Endothelial cell of umbilical vein (primary cell): Measurements from ENCODE around the gene CCDC57. TPM values are rescaled to one million over a fixed set of nuclear protein-coding genes. Genes with fewer than 3 reads are reported as not detected.

ENCODE experiments used
- BruUV-seq: library from RNA; stranded (reverse); fragments of 400-500 nt; replicated peaks from 2 replicates; lab custom pipeline; 2021; lab: Mats Ljungman, UMichigan
- CTCF ChIA-PET: fragments of 300-600, 350-600 bp; sonication (Branson Sonifier 250); formaldehyde crosslinking; loops from one replicate; lab custom pipeline; 2021; ENCODE audit warnings: antibody characterized with exemption, inconsistent platforms; lab: Charles Lee
- POLR2A ChIA-PET: fragments of 300-600, 350-600 bp; sonication (Branson Sonifier 250); formaldehyde crosslinking; loops from one replicate; lab custom pipeline; 2021; ENCODE audit warnings: antibody characterized with exemption, inconsistent platforms; lab: Charles Lee
- DNase-seq: peaks from one replicate; pipeline ENCODE4 v3.0.0-alpha.2; 2011; ENCODE audit warnings: low read depth, low spot score
- FAIRE-seq: peaks from 2 replicates; lab custom pipeline; 2011; peaks lifted over from hg19 to GRCh38; lab: Jason Lieb, UNC
- H2AFZ ChIP-seq: 2 replicates; pipeline ENCODE4 v1.6.0; 2012; ENCODE audit warnings: low read depth, low read length, control low read depth, inconsistent platforms
- H3K27ac ChIP-seq: 2 replicates; pipeline ENCODE4 v1.5.1; 2011; ENCODE audit warnings: low read depth, mild to moderate bottlenecking, control low read depth, low read length, moderate library complexity; ENCODE audit not compliant: insufficient read depth
- H3K27me3 ChIP-seq, 2 experiments: 2 replicates each; pipeline versions ENCODE4 v1.6.0 to v1.6.1; 2011; ENCODE audit warnings: low read length in 2 of 2, mixed read lengths in 1 of 2; ENCODE audit not compliant: control insufficient read depth in 2 of 2, insufficient read depth in 2 of 2
- H3K36me3 ChIP-seq, 2 experiments: 2 replicates in 1 of 2; 3 replicates in 1 of 2; pipeline ENCODE4 v1.5.1; 2011; ENCODE audit warnings: low read length in 2 of 2, mild to moderate bottlenecking in 1 of 2, moderate library complexity in 1 of 2; ENCODE audit not compliant: control insufficient read depth in 2 of 2, insufficient read depth in 2 of 2; ENCODE audit errors: extremely low read depth in 1 of 2
- H3K4me1 ChIP-seq: 3 replicates; pipeline ENCODE4 v1.5.1; 2011; ENCODE audit warnings: mild to moderate bottlenecking, low read length; ENCODE audit not compliant: control insufficient read depth, insufficient read depth; ENCODE audit errors: extremely low read depth
- H3K4me2 ChIP-seq: 2 replicates; pipeline ENCODE4 v1.6.1; 2011; ENCODE audit warnings: low read length, control low read depth, mixed read lengths; ENCODE audit not compliant: insufficient read depth
- H3K4me3 ChIP-seq, 3 experiments: fragments of 200-600 bp in 1 of 3; sonication (generic), shearing (Covaris generic) in 1 of 3; replicated peaks in 1 of 3; 2 replicates each; pipeline ENCODE4 v1.5.1; 2011 to 2016; ENCODE audit warnings: control low read depth in 3 of 3, low read length in 3 of 3, mild to moderate bottlenecking in 2 of 3, inconsistent platforms in 1 of 3, low read depth in 1 of 3, moderate library complexity in 1 of 3; ENCODE audit not compliant: insufficient read depth in 1 of 3
- H3K79me2 ChIP-seq: 2 replicates; pipeline ENCODE4 v1.6.0; 2012; ENCODE audit warnings: low read length, inconsistent platforms; ENCODE audit not compliant: control insufficient read depth, insufficient read depth
- H3K9ac ChIP-seq: replicated peaks from 2 replicates; pipeline ENCODE3; 2011; ENCODE audit warnings: low read length, control low read depth; ENCODE audit not compliant: insufficient read depth; ENCODE audit errors: extremely low read depth
- H3K9me1 ChIP-seq: replicated peaks from 3 replicates; pipeline ENCODE4 v1.6.0; 2011; ENCODE audit warnings: mild to moderate bottlenecking, low read length; ENCODE audit not compliant: control insufficient read depth, insufficient read depth; ENCODE audit errors: extremely low read depth
- H3K9me3 ChIP-seq: replicated peaks from 2 replicates; pipeline ENCODE4 v1.5.1; 2012; ENCODE audit warnings: low read length, inconsistent platforms; ENCODE audit not compliant: control insufficient read depth, insufficient read depth
- H4K20me1 ChIP-seq: replicated peaks from 2 replicates; pipeline ENCODE3; 2011; ENCODE audit warnings: mild to moderate bottlenecking, low read length; ENCODE audit not compliant: control insufficient read depth, insufficient read depth; ENCODE audit errors: extremely low read depth
- CTCF ChIP-seq, 2 donors: IDR thresholded peaks; 1 replicate in 1 of 2; 2 replicates in 1 of 2; pipeline ENCODE4 v1.5.1; 2011; ENCODE audit warnings: low read length in 2 of 2, mild to moderate bottlenecking in 2 of 2, moderate library complexity in 2 of 2, control low read depth in 1 of 2, inconsistent platforms in 1 of 2, low read depth in 1 of 2; ENCODE audit not compliant: insufficient read depth in 1 of 2; ENCODE audit errors: extremely low read depth in 1 of 2
- EZH2 ChIP-seq: IDR thresholded peaks from 2 replicates; pipeline ENCODE4 v1.6.1; 2012; ENCODE audit warnings: borderline replicate concordance, low read depth, mild to moderate bottlenecking, moderate library complexity, low read length, inconsistent platforms; ENCODE audit not compliant: severe bottlenecking
- FOS ChIP-seq: IDR thresholded peaks from 2 replicates; pipeline ENCODE4 v1.6.1; 2011; ENCODE audit warnings: mild to moderate bottlenecking, low read length, moderate library complexity, borderline replicate concordance; ENCODE audit not compliant: insufficient read depth
- GATA2 ChIP-seq: IDR thresholded peaks from 2 replicates; pipeline ENCODE4 v1.7.0; 2011; ENCODE audit warnings: low read depth, mild to moderate bottlenecking, moderate library complexity, mixed read lengths, low read length; ENCODE audit not compliant: insufficient read length, insufficient read depth
- JUN ChIP-seq: IDR thresholded peaks from 2 replicates; pipeline ENCODE4 v1.6.1; 2011; ENCODE audit warnings: borderline replicate concordance, low read depth; ENCODE audit not compliant: insufficient read length, insufficient read depth
- MAX ChIP-seq: IDR thresholded peaks from 2 replicates; pipeline ENCODE4 v1.6.1; 2011; ENCODE audit not compliant: insufficient read depth, insufficient read length
- MYC ChIP-seq: IDR thresholded peaks from one replicate; pipeline ENCODE4 v1.6.1; 2011; ENCODE audit warnings: mild to moderate bottlenecking, low read depth, low read length
- POLR2A ChIP-seq: IDR thresholded peaks from 2 replicates; pipeline ENCODE4 v1.6.1; 2012; ENCODE audit warnings: low read depth, mild to moderate bottlenecking, control low read depth, low read length
- POLR2AphosphoS5 ChIP-seq: IDR thresholded peaks from 2 replicates; pipeline ENCODE4 v1.6.1; 2012; ENCODE audit warnings: low read depth, mild to moderate bottlenecking, control low read depth, low read length, moderate library complexity; ENCODE audit not compliant: insufficient read depth
- dilution Hi-C: fragments of 300-500 bp; cut with MboI; formaldehyde crosslinking; loops from one replicate; pipeline ENCODE4 v1.15.0; 2019; ENCODE audit warnings: low sequenced_read_pairs; ENCODE audit not compliant: extremely low pct_ligation_motif_present
- intact Hi-C: fragments of 100-400 bp; cut with micrococcal nuclease; formaldehyde crosslinking; loops from one replicate; pipeline ENCODE4 v1.10.0; 2022
- polyA plus RNA-seq, 4 experiments: library from polyadenylated mRNA; depleted of rRNA in 3 of 4; stranded (reverse) in 3 of 4; unstranded in 1 of 4; fragments of >200 nt; gene quantifications; 2 replicates each; pipeline versions ENCODE4 v1.2.1 to v1.2.3, GENCODE V29; 2011 to 2012; ENCODE audit warnings: missing spikeins in 1 of 4
- total RNA-seq: library from RNA; stranded (reverse); gene quantifications from 2 replicates; pipeline ENCODE4 v1.2.3, GENCODE V29; 2021

The CCDC57 gene
- total and polyA plus RNA-seq, 2 donors (not counting 3 experiments of a cell fraction or from before 2014, with no cell fraction given) = 18.6 to 31.6 TPM

- H3K4me2 ChIP-seq = no peak overlapping the region
- H3K9me1 ChIP-seq = no peaks in the 10 kb centered on the region
- no peak for FAIRE-seq
- no peak overlapping the region for H3K27ac ChIP-seq
- intact Hi-C loops (no loop called here), dilution Hi-C loops (no loop called here)
- H3K27me3 ChIP-seq = no peaks in the 10 kb centered on the region
- H3K79me2 ChIP-seq = peaks cover 11% of the 10 kb centered on the region
- H3K9ac ChIP-seq = no peak overlapping the region
- no peak overlapping the region for H3K4me3 ChIP-seq
- peaks cover 12 to 59% of the 10 kb centered on the region in 2 experiments for H3K36me3 ChIP-seq
- CTCF ChIA-PET = interaction anchor here (0.8 to 1.2 kb wide), 2 partner anchors 19 to 26 kb away, joined by 3 to 4 read pairs; partner anchors contain the start of gene DCXR
- H3K9me3 ChIP-seq = no peaks in the 10 kb centered on the region
- POLR2A ChIA-PET = no interaction called here
- H3K4me1 ChIP-seq = peaks cover 6% of the 10 kb centered on the region
- H4K20me1 ChIP-seq = no peaks in the 10 kb centered on the region
- TSS peak; percentile 26 for BruUV-seq
- DNase-seq = no peak
- TF ChIP-seq POLR2AphosphoS5 = peak; percentile 28
- TF ChIP-seq POLR2A = no peak
- H2AFZ ChIP-seq = no peak overlapping the region
Measured at GRCh38 chr17:82056729-82057621, 155.7 kb downstream of the CCDC57 start.

- peaks cover 12 to 53% of the 10 kb centered on the region in 2 experiments for H3K36me3 ChIP-seq
Measured at GRCh38 chr17:82055965-82056728, 156.5 kb downstream of the CCDC57 start.

More at GRCh38 chr17:82055965-82056728, 156.5 kb downstream of the CCDC57 start:
- DNase-seq (no peak), FAIRE-seq (no peak)
- Histone ChIP-seq H3K4me3 (no peak overlapping the region), H3K9me3 (no peaks in the 10 kb centered on the region), H4K20me1 (no peaks in the 10 kb centered on the region), H3K9ac (no peak overlapping the region), H3K4me1 (peaks cover 6% of the 10 kb centered on the region), H3K27me3 (no peaks in the 10 kb centered on the region), H3K27ac (no peak overlapping the region), H3K4me2 (no peak overlapping the region), H2AFZ (no peak overlapping the region), H3K9me1 (no peaks in the 10 kb centered on the region), H3K79me2 (peaks cover 11% of the 10 kb centered on the region)
- TF ChIP-seq POLR2AphosphoS5 (no peak), GATA2 (no peak), POLR2A (no peak), JUN (no peak), MAX (no peak), CTCF (IDR thresholded peaks at IDR 0.05; ENCODE audit: extremely low read depth in 1 of 2, insufficient read depth in 1 of 2, low read depth in 1 of 2, low read length in 2 of 2) (no peak), MYC (no peak), EZH2 (no peak), FOS (no peak)
- ChIA-PET CTCF (interaction anchor here (1.0 to 1.3 kb wide), 2 partner anchors 8 to 25 kb away, joined by 4 to 5 read pairs; no protein-coding TSS in a partner anchor), POLR2A (no interaction called here)
- intact Hi-C loops = no loop called here
- dilution Hi-C loops = no loop called here
- no TSS peak for BruUV-seq
